ENCODE measurements around the gene TSC22D3. TPM values are rescaled to one million over a fixed set of nuclear protein-coding genes. Genes with fewer than 3 reads are reported as not detected.
"Not testable (repeated sequence)": the region's sequence is repeated elsewhere in the genome, so short reads cannot be mapped to it uniquely, and the experiment has no call there.

The TSC22D3 gene
- 20.5 and 22.0 TPM in 2 replicates for total RNA-seq (2014; rRNA removed; shearing (Covaris generic))

- peak; percentile 74 for DNase-seq (ENCODE audit: low spot score)
Observed at GRCh38 chrX:107775734-107776511, at the start of gene TSC22D3. Gene TSC22D3 (minus strand): TSS chrX:107775787. CDS start chrX:107775419, 368 bp downstream.

- DNase-seq (ENCODE audit: low spot score): peak; percentile 51
Observed at GRCh38 chrX:107823456-107823855, 47.9 kb upstream of the TSC22D3 start.

- no peak for DNase-seq (ENCODE audit: low spot score)
Observed at GRCh38 chrX:107823042-107823441, 47.5 kb upstream of the TSC22D3 start.

- DNase-seq (ENCODE audit: low spot score): no peak
Observed at GRCh38 chrX:107818900-107819521, 43.4 kb upstream of the TSC22D3 start.

GRCh38 chrX:107810053-107810452, 34.5 kb upstream of the TSC22D3 start:
- DNase-seq (ENCODE audit: low spot score): not testable (repeated sequence)

- no peak for DNase-seq (ENCODE audit: low spot score)
Observed at GRCh38 chrX:107805179-107805578, 29.6 kb upstream of the TSC22D3 start.

- no peak for DNase-seq (ENCODE audit: low spot score)
Observed at GRCh38 chrX:107804427-107804826, 28.8 kb upstream of the TSC22D3 start.

GRCh38 chrX:107787827-107788226, 12.2 kb upstream of the TSC22D3 start:
- DNase-seq (ENCODE audit: low spot score): no peak

GRCh38 chrX:107780525-107780924, 4.9 kb upstream of the TSC22D3 start:
- DNase-seq (ENCODE audit: low spot score): no peak

GRCh38 chrX:107777536-107777832, 1.9 kb upstream of the TSC22D3 start, which contains the start of gene NCBP2L:
Gene NCBP2L (plus strand): TSS chrX:107777733. CDS start chrX:107794221, 16,488 bp downstream.
- DNase-seq (ENCODE audit: low spot score): no peak

- peak; percentile 86 for DNase-seq (ENCODE audit: low spot score)
Observed at GRCh38 chrX:107776649-107777535, 1.3 kb upstream of the TSC22D3 start.

GRCh38 chrX:107775000-107775733, 420 bp downstream of the TSC22D3 start:
- no peak for DNase-seq (ENCODE audit: low spot score)

- DNase-seq (ENCODE audit: low spot score): no peak
Observed at GRCh38 chrX:107773906-107774435, 1.6 kb downstream of the TSC22D3 start.

- DNase-seq (ENCODE audit: low spot score): no peak
Observed at GRCh38 chrX:107773206-107773605, 2.4 kb downstream of the TSC22D3 start.

GRCh38 chrX:107769581-107770317, 5.8 kb downstream of the TSC22D3 start:
- no peak for DNase-seq (ENCODE audit: low spot score)

- no peak for DNase-seq (ENCODE audit: low spot score)
Observed at GRCh38 chrX:107768051-107768450, 7.5 kb downstream of the TSC22D3 start.

GRCh38 chrX:107766470-107767150, 9.0 kb downstream of the TSC22D3 start:
- peak; percentile 35 for DNase-seq (ENCODE audit: low spot score)

- DNase-seq (ENCODE audit: low spot score): no peak
Observed at GRCh38 chrX:107764845-107765608, 10.6 kb downstream of the TSC22D3 start.

GRCh38 chrX:107763647-107764046, 11.9 kb downstream of the TSC22D3 start:
- no peak for DNase-seq (ENCODE audit: low spot score)

All from H4 (cell line).